Raji (cell line): ENCODE measurements around the gene PLCXD1.

Experiments
- POLR2A ChIP-seq: IDR thresholded peaks from 2 replicates; pipeline ENCODE4 v1.6.1; 2011; ENCODE audit warnings: low read depth, low read length, control low read depth; ENCODE audit not compliant: insufficient read depth

PLCXD1 gene, protein sequence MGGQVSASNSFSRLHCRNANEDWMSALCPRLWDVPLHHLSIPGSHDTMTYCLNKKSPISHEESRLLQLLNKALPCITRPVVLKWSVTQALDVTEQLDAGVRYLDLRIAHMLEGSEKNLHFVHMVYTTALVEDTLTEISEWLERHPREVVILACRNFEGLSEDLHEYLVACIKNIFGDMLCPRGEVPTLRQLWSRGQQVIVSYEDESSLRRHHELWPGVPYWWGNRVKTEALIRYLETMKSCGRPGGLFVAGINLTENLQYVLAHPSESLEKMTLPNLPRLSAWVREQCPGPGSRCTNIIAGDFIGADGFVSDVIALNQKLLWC

DNA sequence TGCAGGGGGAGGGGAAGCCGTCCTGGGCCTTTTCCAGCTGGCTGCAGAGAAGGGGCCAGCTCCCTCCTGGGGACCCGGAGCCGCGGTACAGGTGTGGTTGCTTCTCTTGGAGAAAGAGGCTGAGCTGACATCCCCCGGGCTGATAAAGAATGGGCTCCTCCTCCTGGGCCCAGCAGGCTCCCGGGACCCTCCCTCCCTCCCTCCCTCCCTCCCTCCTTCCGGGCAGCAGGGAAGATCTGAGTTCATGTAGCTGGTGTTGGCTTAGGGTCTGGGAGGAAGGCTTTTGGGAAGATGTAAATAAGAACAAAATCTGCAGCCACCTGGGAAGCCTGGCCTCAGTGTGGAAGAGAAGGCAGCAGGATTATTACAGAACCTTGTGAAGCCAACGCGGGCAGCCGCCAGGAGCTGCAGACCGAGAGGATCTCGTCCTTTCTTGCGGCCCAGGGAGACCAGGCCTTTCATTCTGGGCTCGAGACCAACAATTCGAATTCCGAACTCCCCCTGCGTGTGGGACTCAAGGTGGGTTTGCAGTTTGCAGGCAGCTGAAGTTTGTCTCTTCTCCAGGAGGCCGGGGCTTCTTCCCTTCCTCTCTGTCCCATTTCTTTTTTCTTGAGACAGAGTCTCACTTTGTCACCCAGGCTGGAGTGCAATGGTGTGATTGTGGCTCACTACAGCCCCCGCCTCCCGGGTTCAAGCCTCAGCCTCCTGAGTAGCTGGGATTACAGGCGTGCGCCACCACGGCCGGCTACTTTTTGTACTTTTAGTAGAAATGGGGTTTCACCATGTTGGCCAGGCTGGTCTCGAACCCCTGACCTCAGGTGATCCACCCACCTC is at the start of gene PLCXD1:
Gene PLCXD1, plus strand, starts transcription at position 216 of the 834 bp plus-strand sequence. CDS start 2,807 bp downstream, outside the sequence.
- no peak for TF ChIP-seq POLR2A

DNA sequence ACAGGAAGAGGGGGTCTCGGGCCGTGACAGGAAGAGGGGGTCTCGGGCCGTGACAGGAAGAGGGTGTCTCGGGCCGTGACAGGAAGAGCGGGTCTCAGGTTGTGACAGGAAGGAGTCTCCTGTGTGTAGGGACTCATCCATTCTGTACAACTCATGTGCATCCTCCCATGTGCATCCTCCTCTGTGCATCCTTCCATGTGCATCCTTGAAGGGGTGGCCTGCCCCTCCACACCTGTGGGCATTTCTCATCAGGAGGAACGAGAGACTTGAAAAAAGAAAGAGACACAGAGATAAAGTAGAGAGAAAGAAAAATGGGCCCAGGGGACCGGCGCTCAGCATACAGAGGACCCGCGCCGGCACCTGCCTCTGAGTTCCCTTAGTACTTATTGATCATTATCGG is 30.2 kb upstream of the PLCXD1 start:
- no peak for TF ChIP-seq POLR2A

DNA sequence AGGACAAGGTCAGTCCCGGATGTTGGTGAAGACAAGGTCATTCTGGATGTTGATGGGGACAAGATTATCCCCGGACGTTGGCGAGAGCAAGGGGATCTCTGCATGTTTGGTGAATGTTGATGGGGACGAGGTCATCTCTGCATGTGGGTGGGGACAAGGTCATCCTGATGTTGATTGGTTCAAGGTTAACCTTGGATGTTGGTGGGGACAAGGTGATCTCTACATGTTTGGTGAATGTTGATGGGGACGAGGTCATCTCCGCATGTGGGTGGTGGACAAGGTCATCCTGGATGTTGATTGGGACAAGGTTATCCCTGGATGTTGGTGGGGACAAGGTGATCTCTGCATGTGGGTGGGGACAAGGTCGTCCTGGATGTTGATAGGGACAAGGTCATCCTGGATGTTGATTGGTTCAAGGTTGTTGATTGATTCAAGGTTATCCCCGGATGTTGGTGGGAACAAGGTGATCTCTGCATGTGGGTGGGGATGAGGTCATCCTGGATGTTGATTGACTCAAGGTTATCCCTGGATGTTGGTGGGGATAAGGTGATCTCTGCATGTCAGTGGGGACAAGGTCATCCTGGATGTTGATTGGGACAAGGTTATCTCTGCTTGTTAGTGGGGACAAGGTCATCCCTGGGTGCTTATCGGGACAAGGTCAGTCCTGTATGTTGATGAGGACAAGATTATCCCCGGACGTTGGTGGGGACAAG is 28.8 kb upstream of the PLCXD1 start:
- TF ChIP-seq POLR2A: no peak

DNA sequence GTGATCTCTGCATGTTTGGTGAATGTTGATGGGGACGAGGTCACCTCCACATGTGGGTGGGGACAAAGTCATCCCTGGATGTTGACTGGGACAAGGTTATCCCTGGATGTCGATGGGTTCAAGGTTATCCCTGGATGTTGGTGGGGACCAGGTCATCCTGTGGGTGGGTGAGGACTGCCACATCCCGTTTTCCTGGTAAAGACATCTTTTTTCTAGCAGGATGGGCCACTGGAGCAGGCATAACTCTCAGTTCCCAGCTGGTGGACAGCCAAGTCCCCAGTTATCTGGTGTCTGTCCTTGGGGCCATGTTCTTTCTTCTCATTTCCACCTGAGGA is 28.3 kb upstream of the PLCXD1 start:
- TF ChIP-seq POLR2A: no peak

DNA sequence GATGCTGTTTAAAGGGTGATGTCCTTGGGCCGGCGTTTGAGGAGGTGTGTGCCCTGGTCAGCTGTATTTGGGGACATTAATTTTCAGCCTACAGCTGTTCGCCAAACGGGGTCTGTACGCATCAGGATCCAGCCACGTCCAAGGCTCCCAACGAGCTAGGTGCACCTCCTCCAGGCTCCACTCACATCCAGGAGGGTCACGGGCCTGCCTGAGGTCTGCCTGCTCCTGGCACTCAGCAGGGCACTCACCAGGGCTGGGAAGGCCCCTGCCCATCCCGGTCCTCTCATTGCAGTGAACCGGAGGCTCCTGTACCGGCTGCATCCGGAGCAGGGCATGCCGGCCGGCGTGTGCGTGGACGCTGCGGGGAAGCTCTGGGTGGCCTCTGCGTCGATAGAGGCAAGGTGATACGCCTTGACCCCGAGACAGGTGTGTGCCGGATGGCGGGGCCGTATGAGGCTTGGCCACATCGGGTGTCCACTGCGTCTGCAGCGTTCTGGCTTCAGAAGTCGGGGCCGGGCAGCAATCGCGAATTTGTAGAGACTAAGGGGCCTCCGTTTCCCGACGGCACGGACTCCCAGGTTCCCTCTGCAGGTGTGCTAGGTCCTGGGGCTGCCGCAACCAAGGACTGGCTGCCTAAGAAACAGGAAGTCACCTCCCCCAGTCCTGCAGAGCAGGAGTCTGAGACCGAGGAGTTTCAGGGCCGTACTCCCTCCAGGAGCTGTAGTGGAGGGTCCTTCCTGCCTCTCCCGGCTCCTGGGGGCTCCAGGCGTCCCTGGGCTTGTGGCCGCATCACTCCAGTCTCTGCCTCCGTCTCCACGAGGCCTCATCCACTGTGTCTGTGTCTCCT is 27.5 kb upstream of the PLCXD1 start:
- TF ChIP-seq POLR2A: no peak

GRCh38 chrX:254630-255215 is 26.5 kb upstream of the PLCXD1 start:
- TF ChIP-seq POLR2A: no peak

- TF ChIP-seq POLR2A: no peak
Observed at GRCh38 chrX:255923-256331, 25.3 kb upstream of the PLCXD1 start.

DNA sequence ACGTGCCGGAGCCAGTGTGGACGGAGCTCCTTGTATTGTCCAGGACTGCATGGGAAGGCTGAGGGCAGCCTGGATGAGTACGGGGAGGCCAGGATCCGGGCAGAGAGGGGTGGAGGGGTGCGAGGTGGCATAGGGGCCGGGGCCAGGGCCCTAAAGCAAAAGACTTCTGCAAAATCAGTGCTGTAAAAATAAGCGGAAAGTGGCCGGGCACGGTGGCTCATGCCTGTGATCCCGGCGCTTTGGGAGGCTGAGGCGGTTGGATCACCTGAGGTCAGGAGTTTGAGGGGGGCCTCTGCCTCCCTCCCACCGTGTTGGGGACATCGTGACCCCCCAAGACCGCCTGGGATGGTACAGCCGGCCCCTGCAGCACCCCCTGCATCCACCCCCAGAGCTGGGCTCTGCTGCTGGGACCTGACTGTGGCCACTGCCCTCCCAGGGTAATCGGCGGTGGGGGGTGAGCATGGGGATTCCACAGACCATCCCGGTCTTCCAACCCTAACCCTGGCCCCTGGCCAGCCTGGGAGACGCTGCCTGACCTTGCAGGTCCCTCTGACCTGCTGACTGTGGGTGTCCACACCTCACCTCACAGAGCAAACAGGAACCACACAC is 23.4 kb upstream of the PLCXD1 start:
- TF ChIP-seq POLR2A: no peak

- no peak for TF ChIP-seq POLR2A
Observed at GRCh38 chrX:258291-259040, 22.7 kb upstream of the PLCXD1 start.

DNA sequence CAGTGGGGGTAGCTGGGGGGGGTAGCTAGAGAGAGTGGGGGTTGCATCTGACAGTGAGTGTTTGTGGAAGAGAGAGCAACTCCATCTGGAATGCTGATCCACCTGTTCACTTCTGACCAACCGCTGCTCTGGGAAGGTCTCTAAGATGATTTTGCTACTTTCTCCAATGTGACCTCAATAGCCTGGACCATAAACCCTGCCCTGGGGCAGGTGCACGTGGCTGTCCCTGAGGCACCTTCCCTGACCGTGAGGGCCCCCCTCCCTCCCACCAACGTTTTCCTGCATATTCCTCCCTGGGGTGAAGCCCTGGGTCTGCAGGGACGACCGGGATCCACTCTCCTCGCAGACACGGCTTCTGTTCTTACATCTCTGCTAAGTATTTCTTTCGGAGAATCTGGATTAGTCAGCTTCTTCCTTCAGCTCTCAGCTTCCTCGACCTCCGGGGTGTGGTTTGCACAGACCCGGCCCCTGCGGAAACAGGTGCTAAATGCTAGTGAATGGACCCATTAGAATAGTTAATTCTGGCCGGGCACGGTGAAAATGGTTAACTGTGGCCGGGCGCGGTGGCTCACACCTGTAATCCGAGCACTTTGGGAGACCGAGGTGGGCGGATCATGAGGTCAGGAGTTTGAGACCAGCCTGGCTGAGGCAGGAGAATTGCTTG is 21.4 kb upstream of the PLCXD1 start:
- no peak for TF ChIP-seq POLR2A

GRCh38 chrX:261167-261918 is 19.8 kb upstream of the PLCXD1 start:
- no peak for TF ChIP-seq POLR2A

DNA sequence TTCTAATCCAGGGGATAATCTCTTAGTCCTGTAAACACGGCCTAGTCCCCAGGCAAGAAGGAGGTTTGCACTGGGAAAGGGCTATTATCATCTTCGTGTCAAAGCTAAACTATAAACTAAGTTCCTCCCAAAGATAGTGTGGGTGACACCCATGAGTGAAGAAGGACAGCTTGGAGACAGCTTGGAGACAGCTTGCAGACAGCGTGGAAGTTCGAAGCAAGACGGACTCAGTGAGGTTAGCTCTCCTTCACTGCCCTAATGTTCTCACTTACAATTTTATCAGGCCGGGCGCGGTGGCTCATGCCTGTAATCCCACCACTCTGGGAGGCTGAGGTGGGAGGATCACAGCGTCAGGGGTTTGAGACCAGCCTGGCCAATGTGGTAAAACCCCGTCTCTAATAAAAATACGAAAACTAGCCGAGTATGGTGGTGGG is 19.2 kb upstream of the PLCXD1 start:
- no peak for TF ChIP-seq POLR2A
